ENCODE measurements around the gene SELENOO. TPM values are rescaled to one million over a fixed set of nuclear protein-coding genes. Genes with fewer than 3 reads are reported as not detected.

SELENOO gene
- total RNA-seq, result 23.2 and 27.6 TPM in 2 replicates

GRCh38 chr22:50200461-50201190 is at the start of gene SELENOO:
Gene SELENOO (plus strand): TSS chr22:50201011. CDS start chr22:50201037, 26 bp downstream.

DNA sequence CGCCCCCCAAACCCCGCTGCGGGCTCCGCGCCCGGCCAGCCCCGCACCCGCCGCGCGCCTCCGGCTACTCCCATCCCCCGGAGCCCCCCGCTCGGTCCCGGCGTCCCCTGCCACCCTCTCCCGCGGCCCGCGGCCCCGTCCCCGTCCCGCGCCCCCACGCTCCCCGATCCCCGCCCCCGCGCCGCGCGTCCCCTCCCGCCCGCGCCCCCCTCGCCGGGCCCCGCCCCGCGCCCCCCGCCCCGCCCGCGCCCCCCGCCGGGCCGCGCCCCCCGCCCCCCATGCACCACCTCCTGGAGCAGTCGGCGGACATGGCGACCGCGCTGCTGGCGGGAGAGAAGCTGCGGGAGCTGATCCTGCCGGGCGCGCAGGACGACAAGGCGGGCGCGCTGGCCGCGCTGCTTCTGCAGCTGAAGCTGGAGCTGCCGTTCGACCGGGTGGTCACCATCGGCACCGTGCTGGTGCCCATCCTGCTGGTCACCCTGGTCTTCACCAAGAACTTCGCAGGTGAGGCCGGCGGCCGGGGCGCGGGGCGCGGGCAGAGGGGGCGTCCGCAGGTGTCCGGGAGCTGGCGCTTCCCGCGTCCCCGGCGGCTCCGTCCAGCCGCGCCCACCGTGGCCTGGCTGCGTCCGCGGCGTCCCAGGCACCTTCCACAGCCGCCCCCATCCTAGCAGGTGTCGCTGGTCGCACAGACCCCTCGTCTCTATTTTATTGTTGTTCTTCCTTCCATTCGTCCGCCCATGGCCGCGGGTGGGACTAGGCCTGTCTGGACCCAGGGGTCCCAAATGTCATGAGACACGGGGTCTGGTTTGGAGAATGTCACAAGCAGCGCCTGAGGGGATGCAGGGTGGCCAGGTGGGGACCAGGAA is 30.1 kb upstream of the SELENOO start, which contains the start of gene PANX2:
PANX2 (plus strand) TSS at position 279 of the 866 bp plus-strand sequence; CDS start at position 279, 0 bp downstream.

DNA sequence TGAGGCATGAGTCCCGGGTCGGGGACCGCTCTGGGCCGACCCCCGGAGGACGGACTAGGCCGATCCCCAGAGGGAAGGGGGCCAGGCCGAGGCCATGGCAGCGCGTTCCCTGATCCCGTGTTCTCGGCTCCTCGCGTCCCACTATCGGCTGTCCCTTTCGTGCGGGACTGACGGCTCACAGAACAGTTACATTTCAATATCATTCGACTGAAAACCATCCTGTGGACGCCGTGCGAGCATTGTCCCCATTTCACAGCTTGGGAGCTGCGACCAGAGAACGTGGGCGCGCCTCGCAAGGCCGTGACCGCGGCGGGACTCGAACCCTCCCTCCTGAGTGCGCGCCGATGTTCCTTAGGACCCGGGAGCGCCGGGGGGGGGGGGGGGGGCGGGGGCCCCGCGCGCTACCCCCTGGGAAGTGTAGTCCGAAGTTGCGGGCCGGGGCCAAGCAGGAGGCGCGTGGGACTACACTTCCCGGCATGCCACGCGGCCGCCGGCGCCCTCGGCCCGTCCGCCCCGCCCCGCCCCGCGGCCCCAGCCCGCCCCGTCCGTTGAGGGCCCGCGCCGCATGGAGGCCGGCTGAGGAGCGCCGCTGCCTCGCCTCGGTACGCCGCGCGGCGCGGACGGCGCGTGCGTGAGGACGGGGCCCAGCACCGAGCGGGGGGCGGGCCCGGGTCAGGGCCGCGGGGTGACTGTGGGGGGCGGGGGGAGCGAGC is 15.3 kb upstream of the SELENOO start, which contains the start of gene TRABD:
TRABD (plus strand) TSS at position 539 of the 713 bp plus-strand sequence. CDS start 7,148 bp downstream, outside the sequence.

DNA sequence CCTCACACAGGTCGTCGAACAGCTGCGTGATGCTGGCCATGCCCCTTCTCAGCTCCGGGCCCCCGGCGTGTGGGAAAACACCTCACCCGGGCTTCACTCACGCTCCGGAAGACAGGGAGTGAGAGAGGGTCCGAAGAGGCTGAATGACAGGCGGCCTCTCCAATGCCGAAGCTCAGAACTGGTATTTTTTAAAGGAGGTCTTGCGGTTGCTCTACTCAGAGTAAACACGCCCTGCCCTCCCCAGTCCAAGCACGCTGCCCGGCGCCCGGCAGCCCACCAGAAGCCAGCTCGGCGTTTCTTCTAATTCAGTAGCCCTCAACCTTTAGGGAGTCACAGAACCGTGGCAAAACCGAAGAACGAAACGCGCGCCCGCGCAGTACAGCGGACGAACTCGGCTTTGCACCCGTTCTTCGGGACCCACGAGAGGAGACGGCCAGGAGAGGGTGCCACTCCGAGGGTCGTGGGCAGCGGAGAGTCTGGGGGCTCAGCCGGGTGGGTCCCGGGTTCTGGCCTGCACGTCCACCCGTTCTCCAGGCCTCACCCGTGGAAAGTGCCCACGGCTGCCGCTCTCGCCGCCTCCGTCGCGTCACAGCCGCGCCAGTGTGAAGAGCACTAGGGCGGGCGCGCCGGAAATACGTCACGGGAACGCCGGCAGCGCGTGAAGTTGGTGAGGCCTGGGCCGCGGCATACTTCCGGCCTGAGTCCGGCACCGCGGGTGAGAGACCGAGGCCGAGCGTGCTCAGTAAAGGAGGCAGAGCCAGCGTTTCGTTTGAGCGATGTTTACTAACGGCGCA is 43.8 kb downstream of the SELENOO start, which contains the start of gene TUBGCP6:
TUBGCP6 (minus strand) TSS at position 604 of the 794 bp plus-strand sequence; CDS start at position 40, 564 bp downstream.

DNA sequence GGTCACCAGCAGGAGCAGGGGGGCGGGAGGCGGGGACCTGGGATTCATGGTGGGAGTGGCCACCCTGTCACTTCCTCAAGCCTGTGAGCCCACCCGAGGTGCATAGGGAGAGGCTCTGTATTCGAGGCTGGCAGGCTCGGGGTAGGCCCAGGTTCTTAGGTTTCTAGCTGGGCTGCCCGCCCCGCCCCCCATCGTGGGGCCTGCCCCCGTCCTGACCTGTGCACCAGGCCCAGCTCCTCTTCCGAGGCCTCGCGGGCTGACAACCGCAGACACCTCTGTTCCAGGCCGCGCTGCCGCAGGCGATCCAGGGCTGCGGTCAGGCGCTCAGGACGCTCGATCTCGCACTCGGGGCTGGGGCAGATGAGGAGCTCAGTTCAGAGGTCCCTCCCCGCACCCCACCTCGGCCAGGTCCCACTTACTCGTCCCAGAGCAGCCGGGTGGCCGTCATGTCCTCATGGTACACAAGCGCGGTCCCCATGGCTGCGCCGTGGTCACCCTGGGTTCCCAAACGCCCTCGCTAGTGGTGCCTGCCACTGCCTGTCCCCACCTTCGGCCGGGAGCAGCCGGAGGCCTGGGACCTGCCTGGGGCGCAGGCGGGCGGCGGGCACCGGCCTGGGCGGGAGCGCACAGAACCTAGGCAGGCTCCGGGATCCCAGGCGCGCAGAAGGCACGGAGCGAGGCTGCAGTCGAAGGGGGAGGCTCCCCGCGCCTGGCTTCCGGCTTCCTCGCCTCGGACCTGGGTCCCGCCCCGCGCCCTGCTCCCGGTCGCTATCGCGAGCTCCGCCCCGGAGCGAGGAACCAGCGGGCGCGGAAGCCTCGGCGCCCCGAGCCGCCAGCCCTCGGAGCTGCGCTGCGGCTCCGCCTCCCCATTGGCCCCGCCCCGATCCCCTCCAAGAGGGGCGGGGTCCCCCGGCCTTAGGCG is 50.0 kb downstream of the SELENOO start, which contains the start of gene HDAC10:
HDAC10 (minus strand) TSS at position 711 of the 922 bp plus-strand sequence; CDS start at position 478, 233 bp downstream.

GRCh38 chr22:50261615-50262459 is 61.0 kb downstream of the SELENOO start, which contains the start of gene MAPK12:
Gene MAPK12 (minus strand): TSS chr22:50261683. CDS start chr22:50261509, 174 bp downstream.

Other genes with a start within 250 kb of the SELENOO start
- 218 and 224 TPM in 2 replicates for gene PIM3, start 240.2 kb upstream of the SELENOO start, total RNA-seq
- gene IL17REL, start 188.2 kb upstream of the SELENOO start, total RNA-seq, result not detected in 2 replicates
- not detected in 2 replicates for gene TTLL8, start 142.7 kb upstream of the SELENOO start, total RNA-seq
- under 0.01 TPM in 1 of 2 replicates, not detected in the other for gene MLC1, start 115.6 kb upstream of the SELENOO start, total RNA-seq
- 7.9 and 61.9 TPM in 2 replicates for gene MOV10L1, start 111.0 kb upstream of the SELENOO start, total RNA-seq
- gene PANX2, start 30.3 kb upstream of the SELENOO start, total RNA-seq, result 0.16 and 1.0 TPM in 2 replicates
- 20.7 and 28.8 TPM in 2 replicates for gene TRABD, start 15.1 kb upstream of the SELENOO start, total RNA-seq
- gene TUBGCP6, start 44.0 kb downstream of the SELENOO start, total RNA-seq, result 16.4 and 36.6 TPM in 2 replicates
- 15.1 and 33.9 TPM in 2 replicates for gene HDAC10, start 50.3 kb downstream of the SELENOO start, total RNA-seq
- gene MAPK12, start 60.7 kb downstream of the SELENOO start, total RNA-seq, result 61.7 and 93.9 TPM in 2 replicates
- 27.4 and 31.8 TPM in 2 replicates for gene MAPK11, start 69.4 kb downstream of the SELENOO start, total RNA-seq
- gene PLXNB2, start 106.6 kb downstream of the SELENOO start, total RNA-seq, result 63.8 and 185 TPM in 2 replicates
- 2.0 and 2.3 TPM in 2 replicates for gene DENND6B, start 126.0 kb downstream of the SELENOO start, total RNA-seq
- gene PPP6R2, start 142.3 kb downstream of the SELENOO start, total RNA-seq, result 47.9 and 75.4 TPM in 2 replicates